ENCODE data around the gene CADM4.
A peak's percentile ranks its signal among the peaks of the same experiment; 100 is the strongest.

Gene CADM4

GRCh38 chr19:43578787-43579186 lies 60.9 kb downstream of the CADM4 start:
- no peak for DNase-seq

GRCh38 chr19:43575955-43576878 lies 63.4 kb downstream of the CADM4 start:
- no peak for DNase-seq

- DNase-seq, result peak; percentile 97
These were observed 64.3 kb downstream of the CADM4 start, which contains the start of the genes PINLYP and XRCC1 for GRCh38 chr19:43575156-43575950. PINLYP (plus strand) TSS chr19:43575801; CDS start chr19:43577192, 1,391 bp downstream. XRCC1 (minus strand) TSS chr19:43575527; CDS start chr19:43575458, 69 bp downstream.

GRCh38 chr19:43574424-43575155 lies 65.1 kb downstream of the CADM4 start:
- DNase-seq, result peak; percentile 37
